Natural killer cell (primary cell): ENCODE measurements around the gene H1-8. TPM values are rescaled to one million over a fixed set of nuclear protein-coding genes. Genes with fewer than 3 reads are reported as not detected.

Experiments
- ATAC-seq, 3 donors: fragments of 150-1000 bp in 2 of 3; fragments of 200-7000 bp in 1 of 3; cut with Tn5 transposase; 1 replicate in 1 of 3; 2 replicates in 2 of 3; pipeline ENCODE4 v1.10.0; 2021; ENCODE audit warnings: mild to moderate bottlenecking in 2 of 3, moderate library complexity in 2 of 3
- DNase-seq, 2 donors: peaks; one replicate each; pipeline versions ENCODE4 v3.0.0 to v3.0.0-alpha.2; 2013 to 2021; ENCODE audit warnings: mixed read lengths in 1 of 2
- H3K27ac ChIP-seq: one replicate; pipeline ENCODE4 v1.5.1; 2013; ENCODE audit warnings: mild to moderate bottlenecking, low read length
- H3K27me3 ChIP-seq: one replicate; pipeline ENCODE4 v1.6.1; 2013; ENCODE audit warnings: low read length; ENCODE audit not compliant: control insufficient read depth, insufficient read depth
- H3K36me3 ChIP-seq: one replicate; pipeline ENCODE4 v1.6.1; 2013; ENCODE audit warnings: low read length; ENCODE audit not compliant: control insufficient read depth, insufficient read depth
- H3K4me1 ChIP-seq: one replicate; pipeline ENCODE4 v1.6.1; 2013; ENCODE audit warnings: low read length; ENCODE audit not compliant: control insufficient read depth, insufficient read depth
- H3K4me3 ChIP-seq: one replicate; pipeline ENCODE4 v1.5.1; 2013; ENCODE audit warnings: low read length
- H3K9me3 ChIP-seq: one replicate; pipeline ENCODE4 v1.6.1; 2013; ENCODE audit warnings: low read length; ENCODE audit not compliant: control insufficient read depth, insufficient read depth
- H3K27ac Mint-ChIP-seq, 2 donors: one replicate each; pipeline ENCODE4 v1.8.0; 2022; ENCODE audit warnings: mild to moderate bottlenecking in 2 of 2, mixed read lengths in 2 of 2, moderate library complexity in 1 of 2
- H3K27me3 Mint-ChIP-seq, 2 donors: one replicate each; pipeline ENCODE4 v1.8.0; 2022; ENCODE audit warnings: low read depth in 2 of 2, mixed read lengths in 2 of 2
- H3K36me3 Mint-ChIP-seq: one replicate; pipeline ENCODE4 v1.8.0; 2022; ENCODE audit warnings: mixed read lengths
- H3K4me1 Mint-ChIP-seq, 2 donors: one replicate each; pipeline ENCODE4 v1.8.0; 2022; ENCODE audit warnings: mixed read lengths in 2 of 2
- H3K4me3 Mint-ChIP-seq: one replicate; pipeline ENCODE4 v1.8.0; 2022; ENCODE audit warnings: mild to moderate bottlenecking, moderate library complexity, mixed read lengths
- H3K9me3 Mint-ChIP-seq, 2 donors: one replicate each; pipeline ENCODE4 v1.8.0; 2022; ENCODE audit warnings: mixed read lengths in 2 of 2
- CTCF ChIP-seq: fragments of 200-600 bp; IDR thresholded peaks from one replicate; pipeline ENCODE4 v1.8.0; 2022; ENCODE audit warnings: antibody characterized with exemption
- WGBS: methylation state at CpG from one replicate; pipeline ENCODE4 v1.1.7; 2013; ENCODE audit warnings: missing lambda C conversion rate; ENCODE audit not compliant: insufficient coverage; 5-methylcytosine and 5-hydroxymethylcytosine counted together
- intact Hi-C: fragments of 100-400 bp; cut with micrococcal nuclease; formaldehyde crosslinking; loops from one replicate; pipeline ENCODE4 v1.14.2; 2022
- total RNA-seq, 4 donors: library from RNA; stranded (reverse); fragments of 120-200 nt in 1 of 4; gene quantifications; one replicate each; pipeline versions ENCODE4 v1.2.3 to v1.2.4, GENCODE V29; 2013 to 2022

H1-8 gene
- total RNA-seq, 3 donors from 2014 or later (not counting 1 experiment from before 2014, with no cell fraction given), result not detected

GRCh38 chr3:129584631-129585030, 41.7 kb downstream of the H1-8 start:
- H3K36me3 ChIP-seq, result peaks cover 8% of the 10 kb centered on the region
- peaks cover 11 to 22% of the 10 kb centered on the region in 2 donors for H3K4me1 Mint-ChIP-seq
- H3K27ac ChIP-seq, result no peak overlapping the region
- no peak for ATAC-seq
- no peak overlapping the region for H3K4me3 Mint-ChIP-seq
- H3K9me3 ChIP-seq, result no peaks in the 10 kb centered on the region
- no peaks in the 10 kb centered on the region for H3K27me3 ChIP-seq
- no peak overlapping the region for H3K27ac Mint-ChIP-seq
- DNase-seq, result no peak
- intact Hi-C loops, result no loop called here
- 66% methylated on average over 3 of the region's 3 CpGs for WGBS
- peaks cover 23% of the 10 kb centered on the region for H3K4me1 ChIP-seq
- H3K27me3 Mint-ChIP-seq, result peaks cover 0 to 2% of the 10 kb centered on the region in 2 donors
- no peaks in the 10 kb centered on the region for H3K9me3 Mint-ChIP-seq
- TF ChIP-seq CTCF, result no peak
- no peak overlapping the region for H3K4me3 ChIP-seq
- no peaks in the 10 kb centered on the region for H3K36me3 Mint-ChIP-seq

GRCh38 chr3:129585949-129586657, 43.1 kb downstream of the H1-8 start:
- Histone ChIP-seq H3K27me3 (no peaks in the 10 kb centered on the region), H3K4me3 (no peak overlapping the region), H3K4me1 (peaks cover 23% of the 10 kb centered on the region), H3K27ac (no peak overlapping the region), H3K36me3 (peaks cover 8% of the 10 kb centered on the region), H3K9me3 (no peaks in the 10 kb centered on the region)
- no peaks in the 10 kb centered on the region for H3K36me3 Mint-ChIP-seq
- intact Hi-C loops, result no loop called here
- H3K27me3 Mint-ChIP-seq, result peaks cover 0 to 2% of the 10 kb centered on the region in 2 donors
- H3K9me3 Mint-ChIP-seq, result no peaks in the 10 kb centered on the region
- ATAC-seq, result no peak
- no peak overlapping the region for H3K4me3 Mint-ChIP-seq
- H3K27ac Mint-ChIP-seq, result no peak overlapping the region
- 96% methylated on average over 27 of the region's 27 CpGs for WGBS
- peaks cover 14 to 27% of the 10 kb centered on the region in 2 donors for H3K4me1 Mint-ChIP-seq
- TF ChIP-seq CTCF, result no peak
- no peak for DNase-seq

GRCh38 chr3:129586746-129587430, 43.9 kb downstream of the H1-8 start:
- Mint-ChIP-seq H3K27me3 (peaks cover 0 to 2% of the 10 kb centered on the region in 2 donors), H3K36me3 (no peaks in the 10 kb centered on the region), H3K4me1 (peaks cover 21 to 35% of the 10 kb centered on the region in 2 donors), H3K4me3 (no peak overlapping the region), H3K9me3 (no peaks in the 10 kb centered on the region), H3K27ac (no peak overlapping the region)
- peaks cover 28% of the 10 kb centered on the region for H3K4me1 ChIP-seq
- peaks cover 8% of the 10 kb centered on the region for H3K36me3 ChIP-seq
- H3K27me3 ChIP-seq, result no peaks in the 10 kb centered on the region
- H3K9me3 ChIP-seq, result no peaks in the 10 kb centered on the region
- no peak overlapping the region for H3K27ac ChIP-seq
- DNase-seq (no peak), ATAC-seq (no peak)
- no peak overlapping the region for H3K4me3 ChIP-seq
- intact Hi-C loops, result no loop called here
- TF ChIP-seq CTCF, result no peak
- 89% methylated on average over 17 of the region's 17 CpGs for WGBS
